ENCODE results near the gene RNPS1. TPM values are rescaled to one million over a fixed set of nuclear protein-coding genes. Genes with fewer than 3 reads are reported as not detected.

RNPS1 gene
- total and polyA plus RNA-seq, 2 donors (not counting 1 experiment from before 2014, with no cell fraction given): 209 to 265 TPM

- WGBS (ENCODE audit: insufficient coverage): 98% methylated on average over 24 of the region's 25 CpGs
- ATAC-seq (ENCODE audit: low read depth) (no peak), DNase-seq (no peak)
- ChIA-PET POLR2A (no interaction called here), CTCF (interaction anchor here (1.3 kb wide), 1 partner anchor 23 kb away, joined by 3 read pairs; the partner anchor contains the start of gene ECI1)
- Histone ChIP-seq H3K9me3 (ENCODE audit: control extremely low read depth in 1 of 3, control insufficient read depth in 2 of 3, insufficient read depth in 1 of 3, low read length in 2 of 3) (peaks cover 0 to 2% (median 0%) of the 10 kb centered on the region in 3 donors), H3K9ac (ENCODE audit: low read length) (no peak overlapping the region), H3K27me3 (replicated peaks in 1 of 4; ENCODE audit: control extremely low read depth in 1 of 4, control insufficient read depth in 3 of 4, insufficient read depth in 4 of 4, low read length in 3 of 4) (no peaks in the 10 kb centered on the region), H3K4me1 (ENCODE audit: control insufficient read depth in 2 of 2, insufficient read depth in 2 of 2, low read length in 2 of 2) (peaks cover 6 to 11% of the 10 kb centered on the region in 2 donors), H4K20me1 (ENCODE audit: control insufficient read depth, insufficient read depth, low read length, poor library complexity, severe bottlenecking) (peaks cover 48% of the 10 kb centered on the region), H3K79me2 (ENCODE audit: control insufficient read depth, insufficient read depth, low read length) (peaks cover 48% of the 10 kb centered on the region), H3K4me2 (replicated peaks; ENCODE audit: low read depth, low read length, poor library complexity, severe bottlenecking) (no peak overlapping the region), H2AFZ (ENCODE audit: insufficient read depth, low read depth, low read length, poor library complexity, severe bottlenecking) (no peak overlapping the region), H3K36me3 (replicated peaks in 1 of 2; ENCODE audit: control extremely low read depth in 1 of 2, control insufficient read depth in 1 of 2, extremely low read depth in 1 of 2, insufficient read depth in 2 of 2, low read length in 1 of 2) (peaks cover 0 to 42% of the 10 kb centered on the region in 2 experiments), H3K27ac (ENCODE audit: low read length in 2 of 2) (no peak overlapping the region), H3K4me3 (ENCODE audit: control extremely low read depth in 1 of 5, extremely low read depth in 1 of 5, insufficient read depth in 1 of 5, low read depth in 2 of 5, low read length in 4 of 5) (no peak overlapping the region)
- intact Hi-C loops (cut with micrococcal nuclease): no loop called here
- Mint-ChIP-seq H3K27ac (no peak overlapping the region), H3K27me3 (no peaks in the 10 kb centered on the region), H3K9me3 (ENCODE audit: insufficient read depth) (no peaks in the 10 kb centered on the region), H3K4me1 (peaks cover 22% of the 10 kb centered on the region), H3K4me3 (no peak overlapping the region)
- TF ChIP-seq EZH2 (IDR thresholded peaks at IDR 0.05; ENCODE audit: borderline replicate concordance, insufficient read depth, low read depth, low read length, poor library complexity, severe bottlenecking) (no peak), CTCF (IDR thresholded peaks at IDR 0.05) (no peak)
Observed at GRCh38 chr16:2228161-2228824, 39.6 kb downstream of the RNPS1 start.

- Histone ChIP-seq H2AFZ (ENCODE audit: insufficient read depth, low read depth, low read length, poor library complexity, severe bottlenecking) (no peak overlapping the region), H3K27ac (ENCODE audit: low read length in 2 of 2) (no peak overlapping the region), H3K4me1 (ENCODE audit: control insufficient read depth in 2 of 2, insufficient read depth in 2 of 2, low read length in 2 of 2) (peaks cover 6 to 16% of the 10 kb centered on the region in 2 donors), H4K20me1 (ENCODE audit: control insufficient read depth, insufficient read depth, low read length, poor library complexity, severe bottlenecking) (peaks cover 48% of the 10 kb centered on the region), H3K9ac (ENCODE audit: low read length) (no peak overlapping the region), H3K9me3 (ENCODE audit: control extremely low read depth in 1 of 3, control insufficient read depth in 2 of 3, insufficient read depth in 1 of 3, low read length in 2 of 3) (peaks cover 0 to 2% (median 0%) of the 10 kb centered on the region in 3 donors), H3K4me3 (ENCODE audit: control extremely low read depth in 1 of 5, extremely low read depth in 1 of 5, insufficient read depth in 1 of 5, low read depth in 2 of 5, low read length in 4 of 5) (no peak overlapping the region), H3K27me3 (replicated peaks in 1 of 4; ENCODE audit: control extremely low read depth in 1 of 4, control insufficient read depth in 3 of 4, insufficient read depth in 4 of 4, low read length in 3 of 4) (no peaks in the 10 kb centered on the region), H3K36me3 (replicated peaks in 1 of 2; ENCODE audit: control extremely low read depth in 1 of 2, control insufficient read depth in 1 of 2, extremely low read depth in 1 of 2, insufficient read depth in 2 of 2, low read length in 1 of 2) (peaks cover 0 to 30% of the 10 kb centered on the region in 2 experiments), H3K4me2 (replicated peaks; ENCODE audit: low read depth, low read length, poor library complexity, severe bottlenecking) (no peak overlapping the region), H3K79me2 (ENCODE audit: control insufficient read depth, insufficient read depth, low read length) (peaks cover 48% of the 10 kb centered on the region)
- no peak for ATAC-seq (ENCODE audit: low read depth)
- WGBS (ENCODE audit: insufficient coverage): 96% methylated on average over 3 of the region's 6 CpGs
- Mint-ChIP-seq H3K4me1 (peaks cover 25% of the 10 kb centered on the region), H3K27me3 (no peaks in the 10 kb centered on the region), H3K27ac (no peak overlapping the region), H3K9me3 (ENCODE audit: insufficient read depth) (no peaks in the 10 kb centered on the region), H3K4me3 (no peak overlapping the region)
- no peak for DNase-seq
- ChIA-PET CTCF (interaction anchor here (0.8 kb wide), 1 partner anchor 24 kb away, joined by 3 read pairs; the partner anchor contains the start of gene ECI1), POLR2A (interaction anchor here (0.7 kb wide), 1 partner anchor 257 kb away, joined by 6 read pairs; no protein-coding TSS in a partner anchor)
- no peak for TF ChIP-seq EZH2 (IDR thresholded peaks at IDR 0.05; ENCODE audit: borderline replicate concordance, insufficient read depth, low read depth, low read length, poor library complexity, severe bottlenecking)
- no peak for TF ChIP-seq CTCF (IDR thresholded peaks at IDR 0.05)
- intact Hi-C loops (cut with micrococcal nuclease): no loop called here
Observed at GRCh38 chr16:2226918-2227317, 41.0 kb downstream of the RNPS1 start.

Measured in B cell (primary cell).